Trophoblast cell (in vitro differentiated cells and primary cell): ENCODE measurements around the gene SEMA6A.
"Not testable (repeated sequence)": the region's sequence is repeated elsewhere in the genome, so short reads cannot be mapped to it uniquely, and the experiment has no call there.

ENCODE experiments used
- DNase-seq, 2 donors: peaks; one replicate each; pipeline ENCODE4 v3.0.0-alpha.2; 2016
- H2AFZ ChIP-seq: 2 replicates; pipeline ENCODE4 v1.6.1; 2013; ENCODE audit warnings: low read length, moderate library complexity, mild to moderate bottlenecking; ENCODE audit not compliant: insufficient read depth, poor library complexity
- H2AK5ac ChIP-seq: 2 replicates; pipeline ENCODE4 v1.6.1; 2013; ENCODE audit warnings: mild to moderate bottlenecking, low read length
- H2BK120ac ChIP-seq: 2 replicates; pipeline ENCODE4 v1.6.1; 2013; ENCODE audit warnings: low read length, mild to moderate bottlenecking, moderate library complexity; ENCODE audit not compliant: insufficient read depth, poor library complexity
- H2BK12ac ChIP-seq: 2 replicates; pipeline ENCODE4 v1.6.1; 2013; ENCODE audit warnings: mild to moderate bottlenecking, low read length, moderate library complexity
- H2BK5ac ChIP-seq: 2 replicates; pipeline ENCODE4 v1.6.1; 2013; ENCODE audit warnings: low read length, low read depth, moderate library complexity, mild to moderate bottlenecking; ENCODE audit not compliant: poor library complexity
- H3K14ac ChIP-seq: 2 replicates; pipeline ENCODE4 v1.6.1; 2013; ENCODE audit warnings: mild to moderate bottlenecking, low read length
- H3K18ac ChIP-seq: 2 replicates; pipeline ENCODE4 v1.6.1; 2013; ENCODE audit warnings: mild to moderate bottlenecking, low read length
- H3K23ac ChIP-seq: 2 replicates; pipeline ENCODE4 v1.6.1; 2013; ENCODE audit warnings: low read length
- H3K27ac ChIP-seq: 2 replicates; pipeline ENCODE4 v1.5.1; 2013; ENCODE audit warnings: low read depth, mild to moderate bottlenecking, inconsistent platforms, low read length, moderate library complexity
- H3K27me3 ChIP-seq: 2 replicates; pipeline ENCODE4 v1.6.1; 2013; ENCODE audit warnings: inconsistent platforms, mild to moderate bottlenecking, low read length, moderate library complexity; ENCODE audit not compliant: insufficient read depth
- H3K36me3 ChIP-seq, 2 experiments: 1 replicate in 1 of 2; 2 replicates in 1 of 2; pipeline ENCODE4 v1.6.1; 2013; ENCODE audit warnings: low read length in 2 of 2, mild to moderate bottlenecking in 2 of 2, moderate library complexity in 1 of 2; ENCODE audit not compliant: insufficient read depth in 2 of 2, control insufficient read depth in 1 of 2
- H3K4ac ChIP-seq: 2 replicates; pipeline ENCODE4 v1.6.1; 2013; ENCODE audit warnings: low read depth, mild to moderate bottlenecking, low read length, moderate library complexity
- H3K4me1 ChIP-seq, 2 experiments: 1 replicate in 1 of 2; 2 replicates in 1 of 2; pipeline ENCODE4 v1.6.1; 2013; ENCODE audit warnings: low read length in 2 of 2, mild to moderate bottlenecking in 2 of 2, moderate library complexity in 1 of 2; ENCODE audit not compliant: insufficient read depth in 2 of 2, control insufficient read depth in 1 of 2
- H3K4me2 ChIP-seq: 2 replicates; pipeline ENCODE4 v1.6.1; 2013; ENCODE audit warnings: inconsistent platforms, mild to moderate bottlenecking, low read length, moderate library complexity
- H3K4me3 ChIP-seq: 2 replicates; pipeline ENCODE4 v1.5.1; 2013; ENCODE audit warnings: mild to moderate bottlenecking, low read depth, low read length, inconsistent platforms
- H3K79me1 ChIP-seq: one replicate; pipeline ENCODE4 v1.6.1; 2013; ENCODE audit warnings: low read length
- H3K79me2 ChIP-seq: 2 replicates; pipeline ENCODE4 v1.6.1; 2013; ENCODE audit warnings: low read length, mild to moderate bottlenecking; ENCODE audit not compliant: control insufficient read depth, insufficient read depth, poor library complexity
- H3K9ac ChIP-seq: 2 replicates; pipeline ENCODE4 v1.6.1; 2013; ENCODE audit warnings: mild to moderate bottlenecking, low read length
- H3K9me3 ChIP-seq: 2 replicates; pipeline ENCODE4 v1.6.1; 2013; ENCODE audit warnings: low read depth, mild to moderate bottlenecking, control low read depth, inconsistent platforms, low read length; ENCODE audit not compliant: insufficient read depth
- H4K12ac ChIP-seq: 2 replicates; pipeline ENCODE4 v1.6.1; 2013; ENCODE audit warnings: low read depth, mild to moderate bottlenecking, low read length, moderate library complexity
- H4K8ac ChIP-seq: 2 replicates; pipeline ENCODE4 v1.6.1; 2013; ENCODE audit warnings: low read depth, mild to moderate bottlenecking, low read length, moderate library complexity
- H4K91ac ChIP-seq: one replicate; pipeline ENCODE4 v1.6.1; 2013; ENCODE audit warnings: low read depth, mild to moderate bottlenecking, low read length, moderate library complexity
- whole genome bisulfite sequencing: extraction: QIAGEN DNeasy Blood & Tissue Kit; methylation state at CpG from one replicate; pipeline ENCODE4 v1.1.7; 2013; ENCODE audit warnings: missing lambda C conversion rate; ENCODE audit not compliant: insufficient read length, insufficient coverage; ENCODE audit errors: extremely low coverage; 5-methylcytosine and 5-hydroxymethylcytosine counted together

Gene SEMA6A

GRCh38 chr5:116523182-116523581 lies 51.4 kb downstream of the SEMA6A start:
- H4K12ac ChIP-seq, H3K27ac ChIP-seq, H2BK5ac ChIP-seq, H3K18ac ChIP-seq, H3K27me3 ChIP-seq, H2AFZ ChIP-seq, H3K4me2 ChIP-seq, H3K9ac ChIP-seq, H3K14ac ChIP-seq, H2BK120ac ChIP-seq, DNase-seq, H2BK12ac ChIP-seq, H3K4me3 ChIP-seq, H3K36me3 ChIP-seq, H4K91ac ChIP-seq, H2AK5ac ChIP-seq, H3K79me1 ChIP-seq, H4K8ac ChIP-seq, H3K9me3 ChIP-seq, H3K23ac ChIP-seq: not testable (repeated sequence)
- Histone ChIP-seq H3K4me1 (peaks cover 8 to 11% of the 10 kb centered on the region in 2 experiments), H3K79me2 (peaks cover 20% of the 10 kb centered on the region), H3K4ac (peak overlapping the region; percentile 18)
- no CpG with 5 or more reads among the region's 11 CpGs for whole genome bisulfite sequencing

- Histone ChIP-seq H3K9ac (no peak overlapping the region), H3K4me1 (peaks cover 11 to 13% of the 10 kb centered on the region in 2 experiments), H2BK12ac (no peak overlapping the region), H3K23ac (no peak overlapping the region), H2AFZ (no peak overlapping the region), H3K36me3 (no peaks in the 10 kb centered on the region), H3K18ac (no peak overlapping the region), H3K4me2 (no peak overlapping the region), H3K4me3 (no peak overlapping the region), H3K27me3 (no peaks in the 10 kb centered on the region), H2BK5ac (no peak overlapping the region), H4K8ac (no peak overlapping the region), H4K91ac (no peak overlapping the region), H2BK120ac (no peak overlapping the region), H4K12ac (no peak overlapping the region), H2AK5ac (no peak overlapping the region), H3K14ac (no peak overlapping the region), H3K79me2 (peaks cover 21% of the 10 kb centered on the region), H3K79me1 (no peaks in the 10 kb centered on the region), H3K27ac (no peak overlapping the region), H3K9me3 (no peaks in the 10 kb centered on the region), H3K4ac (peak overlapping the region; percentile 18)
- no peak for DNase-seq
- no CpG with 5 or more reads among the region's 9 CpGs for WGBS
These were observed 52.1 kb downstream of the SEMA6A start for GRCh38 chr5:116522356-116523136.

- H2AFZ ChIP-seq = no peak overlapping the region
- H3K27ac ChIP-seq = no peak overlapping the region
- H3K4ac ChIP-seq = peak overlapping the region; percentile 86
- H2BK12ac ChIP-seq = no peak overlapping the region
- H3K4me1 ChIP-seq = peaks cover 11 to 15% of the 10 kb centered on the region in 2 experiments
- no peak for DNase-seq
- no peak overlapping the region for H2BK5ac ChIP-seq
- no peak overlapping the region for H3K4me2 ChIP-seq
- no peak overlapping the region for H2AK5ac ChIP-seq
- H3K79me2 ChIP-seq = peaks cover 21% of the 10 kb centered on the region
- H3K9ac ChIP-seq = no peak overlapping the region
- H3K36me3 ChIP-seq = no peaks in the 10 kb centered on the region
- no peaks in the 10 kb centered on the region for H3K27me3 ChIP-seq
- H4K91ac ChIP-seq = no peak overlapping the region
- H2BK120ac ChIP-seq = no peak overlapping the region
- H3K23ac ChIP-seq = no peak overlapping the region
- no peaks in the 10 kb centered on the region for H3K9me3 ChIP-seq
- H3K79me1 ChIP-seq = no peaks in the 10 kb centered on the region
- no peak overlapping the region for H3K4me3 ChIP-seq
- no peak overlapping the region for H4K8ac ChIP-seq
- no CpG with 5 or more reads among the region's 5 CpGs for WGBS
- H3K18ac ChIP-seq = no peak overlapping the region
- H3K14ac ChIP-seq = no peak overlapping the region
- no peak overlapping the region for H4K12ac ChIP-seq
These were observed 53.3 kb downstream of the SEMA6A start for GRCh38 chr5:116521173-116521872.

- no CpG with 5 or more reads among the region's 1 CpG for WGBS
- Histone ChIP-seq H3K27ac (no peak overlapping the region), H3K36me3 (no peaks in the 10 kb centered on the region)
These were observed 53.9 kb downstream of the SEMA6A start for GRCh38 chr5:116520771-116521170.

More at GRCh38 chr5:116520771-116521170, 53.9 kb downstream of the SEMA6A start:
- Histone ChIP-seq H3K4ac (peak overlapping the region; percentile 86), H3K14ac (no peak overlapping the region), H3K4me1 (peaks cover 11 to 15% of the 10 kb centered on the region in 2 experiments), H2AK5ac (no peak overlapping the region), H2BK120ac (no peak overlapping the region), H4K91ac (no peak overlapping the region), H3K18ac (no peak overlapping the region), H3K27me3 (no peaks in the 10 kb centered on the region), H3K9ac (no peak overlapping the region), H2BK5ac (no peak overlapping the region), H4K8ac (no peak overlapping the region), H3K4me2 (no peak overlapping the region), H3K79me1 (no peaks in the 10 kb centered on the region), H3K79me2 (peaks cover 21% of the 10 kb centered on the region), H3K9me3 (no peaks in the 10 kb centered on the region), H4K12ac (no peak overlapping the region), H3K23ac (no peak overlapping the region), H3K4me3 (no peak overlapping the region), H2BK12ac (no peak overlapping the region), H2AFZ (no peak overlapping the region)
- no peak for DNase-seq
